Measurements from ENCODE around the gene SH2D3C.

The SH2D3C gene

DNA sequence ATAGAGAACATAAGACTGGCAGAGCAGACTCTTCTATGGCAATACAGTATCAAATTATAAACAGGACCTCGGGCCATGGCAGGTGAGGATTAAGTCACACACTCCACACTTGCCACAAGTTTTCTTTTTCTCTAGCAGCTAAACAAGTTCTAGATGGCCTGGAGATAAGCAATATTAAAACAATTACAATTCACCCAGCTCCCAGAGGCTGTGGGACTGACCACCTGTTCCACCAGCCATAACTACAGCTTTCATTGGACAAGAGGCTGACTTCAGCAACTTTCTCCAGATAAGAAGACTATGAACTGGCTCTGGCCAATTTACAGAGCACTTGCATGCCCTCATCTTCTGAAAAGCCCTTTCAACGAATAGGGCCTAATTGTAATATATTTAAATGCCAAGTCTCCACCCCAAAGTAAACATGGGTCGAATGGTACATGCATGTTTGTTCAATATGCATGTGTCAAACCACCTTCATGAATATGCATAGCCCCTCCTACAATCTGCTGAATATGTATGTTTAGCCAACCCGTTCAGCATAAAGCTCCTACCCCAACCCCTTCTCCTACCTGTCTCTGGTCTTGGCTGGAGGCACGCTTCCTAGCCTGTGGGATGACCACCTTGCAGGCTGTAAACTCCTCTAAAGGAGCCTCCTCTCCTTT, 77.7 kb downstream of the SH2D3C start:
- H3K36me3 ChIP-seq (ENCODE audit: control insufficient read depth in 2 of 2, insufficient read depth in 1 of 2, low read length in 2 of 2), result no peaks in the 10 kb centered on the region
- no peaks in the 10 kb centered on the region for H3K4me1 ChIP-seq (ENCODE audit: control insufficient read depth, insufficient read depth, low read length)
- no peaks in the 10 kb centered on the region for H3K9me3 ChIP-seq (ENCODE audit: control insufficient read depth, insufficient read depth, low read depth, low read length)
- no peak overlapping the region for H3K27ac ChIP-seq (ENCODE audit: extremely low read depth, low read depth, low read length)
- POLR2A ChIA-PET, result interaction anchor here (1.1 kb wide), 1 partner anchor 84 kb away, joined by 3 read pairs; no protein-coding TSS in a partner anchor
- CTCF ChIA-PET, result interaction anchor here (0.8 kb wide), 1 partner anchor 18 kb away, joined by 4 read pairs; no protein-coding TSS in a partner anchor
- TF ChIP-seq ZNF202 (tag by site-specific recombination; IDR thresholded peaks at IDR 0.05; ENCODE audit: borderline replicate concordance) (no peak), ZNF76 (tag by site-specific recombination; IDR thresholded peaks at IDR 0.05; ENCODE audit: borderline replicate concordance, low read depth) (no peak), SCRT1 (tag by site-specific recombination; IDR thresholded peaks at IDR 0.05; ENCODE audit: borderline replicate concordance) (peak; percentile 55; the same call in 1 of the 2 replicates), ZBTB8A (tag by site-specific recombination; IDR thresholded peaks at IDR 0.05) (no peak), ZNF221 (tag by site-specific recombination; IDR thresholded peaks at IDR 0.05; ENCODE audit: borderline replicate concordance) (no peak), SCRT2 (tag by site-specific recombination; IDR thresholded peaks at IDR 0.05) (peak; percentile 78), ZNF610 (tag by site-specific recombination; IDR thresholded peaks at IDR 0.05; ENCODE audit: borderline replicate concordance) (no peak)
- TF ChIP-seq, protein P1, sequence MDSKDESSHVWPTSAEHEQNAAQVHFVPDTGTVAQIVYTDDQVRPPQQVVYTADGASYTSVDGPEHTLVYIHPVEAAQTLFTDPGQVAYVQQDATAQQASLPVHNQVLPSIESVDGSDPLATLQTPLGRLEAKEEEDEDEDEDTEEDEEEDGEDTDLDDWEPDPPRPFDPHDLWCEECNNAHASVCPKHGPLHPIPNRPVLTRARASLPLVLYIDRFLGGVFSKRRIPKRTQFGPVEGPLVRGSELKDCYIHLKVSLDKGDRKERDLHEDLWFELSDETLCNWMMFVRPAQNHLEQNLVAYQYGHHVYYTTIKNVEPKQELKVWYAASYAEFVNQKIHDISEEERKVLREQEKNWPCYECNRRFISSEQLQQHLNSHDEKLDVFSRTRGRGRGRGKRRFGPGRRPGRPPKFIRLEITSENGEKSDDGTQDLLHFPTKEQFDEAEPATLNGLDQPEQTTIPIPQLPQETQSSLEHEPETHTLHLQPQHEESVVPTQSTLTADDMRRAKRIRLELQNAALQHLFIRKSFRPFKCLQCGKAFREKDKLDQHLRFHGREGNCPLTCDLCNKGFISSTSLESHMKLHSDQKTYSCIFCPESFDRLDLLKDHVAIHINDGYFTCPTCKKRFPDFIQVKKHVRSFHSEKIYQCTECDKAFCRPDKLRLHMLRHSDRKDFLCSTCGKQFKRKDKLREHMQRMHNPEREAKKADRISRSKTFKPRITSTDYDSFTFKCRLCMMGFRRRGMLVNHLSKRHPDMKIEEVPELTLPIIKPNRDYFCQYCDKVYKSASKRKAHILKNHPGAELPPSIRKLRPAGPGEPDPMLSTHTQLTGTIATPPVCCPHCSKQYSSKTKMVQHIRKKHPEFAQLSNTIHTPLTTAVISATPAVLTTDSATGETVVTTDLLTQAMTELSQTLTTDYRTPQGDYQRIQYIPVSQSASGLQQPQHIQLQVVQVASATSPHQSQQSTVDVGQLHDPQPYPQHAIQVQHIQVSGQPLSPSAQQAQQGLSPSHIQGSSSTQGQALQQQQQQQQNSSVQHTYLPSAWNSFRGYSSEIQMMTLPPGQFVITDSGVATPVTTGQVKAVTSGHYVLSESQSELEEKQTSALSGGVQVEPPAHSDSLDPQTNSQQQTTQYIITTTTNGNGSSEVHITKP (tag by site-specific recombination; IDR thresholded peaks at IDR 0.05), result 0 out of 2 replicates have a peak, but pooled peaks have one; percentile 11
- TF ChIP-seq, protein P2, sequence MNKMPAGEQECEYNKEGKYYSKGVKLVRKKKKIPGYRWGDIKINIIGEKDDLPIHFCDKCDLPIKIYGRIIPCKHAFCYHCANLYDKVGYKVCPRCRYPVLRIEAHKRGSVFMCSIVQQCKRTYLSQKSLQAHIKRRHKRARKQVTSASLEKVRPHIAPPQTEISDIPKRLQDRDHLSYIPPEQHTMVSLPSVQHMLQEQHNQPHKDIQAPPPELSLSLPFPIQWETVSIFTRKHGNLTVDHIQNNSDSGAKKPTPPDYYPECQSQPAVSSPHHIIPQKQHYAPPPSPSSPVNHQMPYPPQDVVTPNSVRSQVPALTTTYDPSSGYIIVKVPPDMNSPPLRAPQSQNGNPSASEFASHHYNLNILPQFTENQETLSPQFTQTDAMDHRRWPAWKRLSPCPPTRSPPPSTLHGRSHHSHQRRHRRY (tag by site-specific recombination; IDR thresholded peaks at IDR 0.05), result no peak
- no peak overlapping the region for H3K4me3 ChIP-seq (ENCODE audit: low read depth, low read length)

DNA sequence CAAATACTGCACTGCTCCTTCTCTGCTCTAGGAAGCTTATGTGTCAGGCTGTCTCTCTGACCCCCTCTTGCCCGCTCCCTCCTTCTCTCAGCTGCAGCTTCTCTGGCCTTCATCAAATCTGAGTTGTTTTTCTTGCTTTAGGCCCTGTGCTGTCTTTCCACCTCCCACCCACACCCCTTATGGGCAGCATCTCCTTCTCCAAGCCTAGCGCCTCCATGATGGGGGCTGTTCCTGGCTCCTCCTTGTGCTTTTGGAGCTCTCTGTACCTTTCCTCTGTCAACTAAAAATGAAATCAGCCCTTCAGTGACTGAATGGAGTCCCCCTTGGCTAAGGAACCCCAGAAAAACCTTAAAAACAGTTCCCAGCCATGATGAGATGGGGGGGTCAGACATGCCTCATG, 78.3 kb downstream of the SH2D3C start:
- TF ChIP-seq, protein P3, sequence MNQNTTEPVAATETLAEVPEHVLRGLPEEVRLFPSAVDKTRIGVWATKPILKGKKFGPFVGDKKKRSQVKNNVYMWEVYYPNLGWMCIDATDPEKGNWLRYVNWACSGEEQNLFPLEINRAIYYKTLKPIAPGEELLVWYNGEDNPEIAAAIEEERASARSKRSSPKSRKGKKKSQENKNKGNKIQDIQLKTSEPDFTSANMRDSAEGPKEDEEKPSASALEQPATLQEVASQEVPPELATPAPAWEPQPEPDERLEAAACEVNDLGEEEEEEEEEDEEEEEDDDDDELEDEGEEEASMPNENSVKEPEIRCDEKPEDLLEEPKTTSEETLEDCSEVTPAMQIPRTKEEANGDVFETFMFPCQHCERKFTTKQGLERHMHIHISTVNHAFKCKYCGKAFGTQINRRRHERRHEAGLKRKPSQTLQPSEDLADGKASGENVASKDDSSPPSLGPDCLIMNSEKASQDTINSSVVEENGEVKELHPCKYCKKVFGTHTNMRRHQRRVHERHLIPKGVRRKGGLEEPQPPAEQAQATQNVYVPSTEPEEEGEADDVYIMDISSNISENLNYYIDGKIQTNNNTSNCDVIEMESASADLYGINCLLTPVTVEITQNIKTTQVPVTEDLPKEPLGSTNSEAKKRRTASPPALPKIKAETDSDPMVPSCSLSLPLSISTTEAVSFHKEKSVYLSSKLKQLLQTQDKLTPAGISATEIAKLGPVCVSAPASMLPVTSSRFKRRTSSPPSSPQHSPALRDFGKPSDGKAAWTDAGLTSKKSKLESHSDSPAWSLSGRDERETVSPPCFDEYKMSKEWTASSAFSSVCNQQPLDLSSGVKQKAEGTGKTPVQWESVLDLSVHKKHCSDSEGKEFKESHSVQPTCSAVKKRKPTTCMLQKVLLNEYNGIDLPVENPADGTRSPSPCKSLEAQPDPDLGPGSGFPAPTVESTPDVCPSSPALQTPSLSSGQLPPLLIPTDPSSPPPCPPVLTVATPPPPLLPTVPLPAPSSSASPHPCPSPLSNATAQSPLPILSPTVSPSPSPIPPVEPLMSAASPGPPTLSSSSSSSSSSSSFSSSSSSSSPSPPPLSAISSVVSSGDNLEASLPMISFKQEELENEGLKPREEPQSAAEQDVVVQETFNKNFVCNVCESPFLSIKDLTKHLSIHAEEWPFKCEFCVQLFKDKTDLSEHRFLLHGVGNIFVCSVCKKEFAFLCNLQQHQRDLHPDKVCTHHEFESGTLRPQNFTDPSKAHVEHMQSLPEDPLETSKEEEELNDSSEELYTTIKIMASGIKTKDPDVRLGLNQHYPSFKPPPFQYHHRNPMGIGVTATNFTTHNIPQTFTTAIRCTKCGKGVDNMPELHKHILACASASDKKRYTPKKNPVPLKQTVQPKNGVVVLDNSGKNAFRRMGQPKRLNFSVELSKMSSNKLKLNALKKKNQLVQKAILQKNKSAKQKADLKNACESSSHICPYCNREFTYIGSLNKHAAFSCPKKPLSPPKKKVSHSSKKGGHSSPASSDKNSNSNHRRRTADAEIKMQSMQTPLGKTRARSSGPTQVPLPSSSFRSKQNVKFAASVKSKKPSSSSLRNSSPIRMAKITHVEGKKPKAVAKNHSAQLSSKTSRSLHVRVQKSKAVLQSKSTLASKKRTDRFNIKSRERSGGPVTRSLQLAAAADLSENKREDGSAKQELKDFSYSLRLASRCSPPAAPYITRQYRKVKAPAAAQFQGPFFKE (tag by site-specific recombination; IDR thresholded peaks at IDR 0.05; ENCODE audit: borderline replicate concordance), result no peak
- TF ChIP-seq ZNF768 (tag by site-specific recombination; IDR thresholded peaks at IDR 0.05) (no peak), ZNF677 (tag by site-specific recombination; IDR thresholded peaks at IDR 0.05) (no peak), KLF8 (tag by site-specific recombination; IDR thresholded peaks at IDR 0.05) (no peak), ZNF626 (tag by site-specific recombination; IDR thresholded peaks at IDR 0.05) (no peak), BCL11B (tag by site-specific recombination; IDR thresholded peaks at IDR 0.05; ENCODE audit: low read depth) (no peak), ZNF202 (tag by site-specific recombination; IDR thresholded peaks at IDR 0.05; ENCODE audit: borderline replicate concordance) (no peak), ZNF560 (tag by site-specific recombination; IDR thresholded peaks at IDR 0.05; ENCODE audit: borderline replicate concordance) (no peak), SP3 (tag by site-specific recombination; IDR thresholded peaks at IDR 0.05) (no peak), ZNF23 (tag by site-specific recombination; IDR thresholded peaks at IDR 0.05; ENCODE audit: borderline replicate concordance) (no peak)
- TF ChIP-seq, protein P4, sequence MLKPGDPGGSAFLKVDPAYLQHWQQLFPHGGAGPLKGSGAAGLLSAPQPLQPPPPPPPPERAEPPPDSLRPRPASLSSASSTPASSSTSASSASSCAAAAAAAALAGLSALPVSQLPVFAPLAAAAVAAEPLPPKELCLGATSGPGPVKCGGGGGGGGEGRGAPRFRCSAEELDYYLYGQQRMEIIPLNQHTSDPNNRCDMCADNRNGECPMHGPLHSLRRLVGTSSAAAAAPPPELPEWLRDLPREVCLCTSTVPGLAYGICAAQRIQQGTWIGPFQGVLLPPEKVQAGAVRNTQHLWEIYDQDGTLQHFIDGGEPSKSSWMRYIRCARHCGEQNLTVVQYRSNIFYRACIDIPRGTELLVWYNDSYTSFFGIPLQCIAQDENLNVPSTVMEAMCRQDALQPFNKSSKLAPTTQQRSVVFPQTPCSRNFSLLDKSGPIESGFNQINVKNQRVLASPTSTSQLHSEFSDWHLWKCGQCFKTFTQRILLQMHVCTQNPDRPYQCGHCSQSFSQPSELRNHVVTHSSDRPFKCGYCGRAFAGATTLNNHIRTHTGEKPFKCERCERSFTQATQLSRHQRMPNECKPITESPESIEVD (tag by site-specific recombination; IDR thresholded peaks at IDR 0.05), result no peak
- H3K4me3 ChIP-seq (ENCODE audit: low read depth, low read length), result no peak overlapping the region
- no peaks in the 10 kb centered on the region for H3K4me1 ChIP-seq (ENCODE audit: control insufficient read depth, insufficient read depth, low read length)
- no peak overlapping the region for H3K27ac ChIP-seq (ENCODE audit: extremely low read depth, low read depth, low read length)
- H3K36me3 ChIP-seq (ENCODE audit: control insufficient read depth in 2 of 2, insufficient read depth in 1 of 2, low read length in 2 of 2), result no peaks in the 10 kb centered on the region
- ChIA-PET CTCF (interaction anchor here (0.6 to 1.1 kb wide), 3 partner anchors 18 to 196 kb away, joined by 3 to 4 read pairs (median 3); partner anchors contain the start of gene CDK9), POLR2A (interaction anchor here (1.1 kb wide), 1 partner anchor 83 kb away, joined by 3 read pairs; no protein-coding TSS in a partner anchor)
- no peaks in the 10 kb centered on the region for H3K9me3 ChIP-seq (ENCODE audit: control insufficient read depth, insufficient read depth, low read depth, low read length)

Measured in HEK293 (cell line).